Lower leg skin (tissue), 3 donors: ENCODE results near the gene RAPGEFL1.

Experiments
- CTCF ChIP-seq, 3 donors: fragments of 450-650 bp; IDR thresholded peaks; one replicate each; pipeline ENCODE4 v1.5.1; 2016; ENCODE audit warnings: antibody characterized with exemption in 3 of 3, mild to moderate bottlenecking in 3 of 3, moderate library complexity in 2 of 3
- POLR2A ChIP-seq, 2 donors: fragments of 450-650 bp; IDR thresholded peaks; one replicate each; pipeline ENCODE4 v1.6.1; 2016 to 2017; ENCODE audit warnings: antibody characterized with exemption in 2 of 2, mild to moderate bottlenecking in 1 of 2, moderate library complexity in 1 of 2

- TF ChIP-seq POLR2A (IDR thresholded peaks at IDR 0.05) (no peak), CTCF (IDR thresholded peaks at IDR 0.05) (no peak)
Measured at GRCh38 chr17:40130352-40131042, 46.8 kb upstream of the RAPGEFL1 start.
